GM23338 (cell line): ENCODE results near the gene MOCOS. TPM values are rescaled to one million over a fixed set of nuclear protein-coding genes. Genes with fewer than 3 reads are reported as not detected.

Experiments
- ATAC-seq: fragments of 200-7000 bp; cut with Tn5 transposase; 3 replicates; pipeline ENCODE4 v1.9.1; 2020
- DNase-seq: peaks from one replicate; pipeline ENCODE4 v3.0.0-alpha.2; 2015; ENCODE audit warnings: low spot score
- H2AFZ ChIP-seq: fragments of 200-600 bp; sonication (generic); 2 replicates; pipeline ENCODE4 v1.8.0; 2016; ENCODE audit warnings: antibody characterized with exemption, mild to moderate bottlenecking, moderate library complexity
- H3F3A ChIP-seq: fragments of 200-600 bp; sonication (generic); replicated peaks from 2 replicates; pipeline ENCODE4 v1.8.0; 2017; ENCODE audit warnings: antibody characterized with exemption, mixed run types, low read depth
- H3K27ac ChIP-seq: fragments of 200-600 bp; sonication (generic); 2 replicates; pipeline ENCODE4 v1.6.1; 2016; ENCODE audit warnings: low read depth
- H3K27me3 ChIP-seq: fragments of 200-600 bp; sonication (generic); 2 replicates; pipeline ENCODE4 v1.8.0; 2016; ENCODE audit warnings: mild to moderate bottlenecking, mixed run types, moderate library complexity; ENCODE audit not compliant: insufficient read depth
- H3K36me3 ChIP-seq: fragments of 200-600 bp; sonication (generic); 2 replicates; pipeline ENCODE4 v1.8.0; 2016; ENCODE audit warnings: mild to moderate bottlenecking; ENCODE audit not compliant: insufficient read depth
- H3K4me1 ChIP-seq: fragments of 200-600 bp; sonication (generic); 2 replicates; pipeline ENCODE4 v1.8.0; 2016; ENCODE audit warnings: mild to moderate bottlenecking, moderate library complexity; ENCODE audit not compliant: insufficient read depth
- H3K4me2 ChIP-seq: fragments of 200-600 bp; sonication (generic); 2 replicates; pipeline ENCODE4 v1.7.1; 2017; ENCODE audit warnings: mixed run types
- H3K4me3 ChIP-seq: fragments of 200-600 bp; sonication (generic); 2 replicates; pipeline ENCODE4 v1.6.1; 2016; ENCODE audit warnings: mixed run types
- H3K79me2 ChIP-seq: fragments of 200-600 bp; sonication (generic); replicated peaks from 2 replicates; pipeline ENCODE4 v1.8.0; 2017; ENCODE audit warnings: mild to moderate bottlenecking; ENCODE audit not compliant: insufficient read depth
- H3K9me2 ChIP-seq: fragments of 200-600 bp; sonication (generic); 2 replicates; pipeline ENCODE4 v1.8.0; 2017; ENCODE audit not compliant: insufficient read depth
- H4K20me1 ChIP-seq: fragments of 200-600 bp; sonication (generic); replicated peaks from 2 replicates; pipeline ENCODE4 v1.8.0; 2017; ENCODE audit warnings: mild to moderate bottlenecking; ENCODE audit not compliant: insufficient read depth
- H3K27ac Mint-ChIP-seq: 2 replicates; pipeline ENCODE4 v1.8.0; 2020; ENCODE audit warnings: inconsistent platforms, mild to moderate bottlenecking, moderate library complexity, mixed read lengths
- H3K27me3 Mint-ChIP-seq: 3 replicates; pipeline ENCODE4 v1.8.0; 2022; ENCODE audit warnings: low read depth, mild to moderate bottlenecking, moderate library complexity, mixed read lengths, inconsistent platforms; ENCODE audit not compliant: insufficient read depth, poor library complexity
- H3K36me3 Mint-ChIP-seq: 3 replicates; pipeline ENCODE4 v1.8.0; 2021; ENCODE audit warnings: low read depth, mild to moderate bottlenecking, inconsistent platforms, moderate library complexity, mixed read lengths
- H3K4me1 Mint-ChIP-seq: 3 replicates; pipeline ENCODE4 v1.8.0; 2020; ENCODE audit warnings: mild to moderate bottlenecking, inconsistent platforms, mixed read lengths
- H3K4me3 Mint-ChIP-seq: 3 replicates; pipeline ENCODE4 v1.8.0; 2021; ENCODE audit warnings: moderate library complexity, mild to moderate bottlenecking, inconsistent platforms, mixed read lengths
- H3K9me3 Mint-ChIP-seq: 3 replicates; pipeline ENCODE4 v1.8.0; 2020; ENCODE audit warnings: moderate library complexity, mild to moderate bottlenecking, inconsistent platforms, mixed read lengths
- CREB1 ChIP-seq: fragments of 250-450 bp; sonication (Bioruptor Pico); IDR thresholded peaks from 2 replicates; pipeline ENCODE4 v1.5.0; 2020; ENCODE audit warnings: low read depth, mild to moderate bottlenecking, moderate library complexity
- ETS1 ChIP-seq: IDR thresholded peaks from 2 replicates; pipeline ENCODE4 v1.6.1; 2016; ENCODE audit warnings: antibody characterized with exemption
- EZH2 ChIP-seq: fragments of 200-600 bp; sonication (generic); IDR thresholded peaks from one replicate; pipeline ENCODE4 v1.8.0; 2017; ENCODE audit warnings: antibody characterized with exemption, mild to moderate bottlenecking, low read depth; ENCODE audit not compliant: unreplicated experiment
- EZH2phosphoT487 ChIP-seq: fragments of 200-600 bp; sonication (generic); IDR thresholded peaks from one replicate; pipeline ENCODE4 v1.8.1; 2018; ENCODE audit warnings: antibody characterized with exemption; ENCODE audit not compliant: unreplicated experiment
- JUNB ChIP-seq: IDR thresholded peaks from one replicate; pipeline ENCODE4 v1.6.1; 2016; ENCODE audit warnings: antibody characterized with exemption; ENCODE audit not compliant: unreplicated experiment
- NANOG ChIP-seq: IDR thresholded peaks from 2 replicates; pipeline ENCODE4 v1.6.1; 2016; ENCODE audit warnings: antibody characterized with exemption, borderline replicate concordance
- POLR2AphosphoS5 ChIP-seq: IDR thresholded peaks from 2 replicates; pipeline ENCODE4 v1.6.1; 2016; ENCODE audit warnings: antibody characterized with exemption, low read depth
- STAT1 ChIP-seq: IDR thresholded peaks from one replicate; pipeline ENCODE4 v1.6.1; 2016; ENCODE audit warnings: antibody characterized with exemption; ENCODE audit not compliant: unreplicated experiment
- ZNF331 ChIP-seq: fragments of 250-450 bp; sonication (Bioruptor Pico); IDR thresholded peaks from 2 replicates; pipeline ENCODE4 v1.5.0; 2020; ENCODE audit warnings: low read depth, mild to moderate bottlenecking, moderate library complexity
- polyA plus RNA-seq: library from polyadenylated mRNA; unstranded; fragments of >200 nt; fragmentation: Nextera tagmentation; extraction: Ambion mirVana; gene quantifications from 2 replicates; pipeline ENCODE4 v1.2.1, GENCODE V29; 2016
- total RNA-seq: library from RNA; depleted of rRNA; stranded (reverse); fragments of >200 nt; shearing (Covaris generic); gene quantifications from 2 replicates; pipeline ENCODE4 v1.2.3, GENCODE V29; 2014
- TF ChIP-seq, protein P1 (sequence below): IDR thresholded peaks from one replicate; pipeline ENCODE4 v1.6.1; 2018; ENCODE audit warnings: antibody characterized with exemption; ENCODE audit not compliant: unreplicated experiment
- TF ChIP-seq, protein P2 (sequence below): fragments of 250-450 bp; sonication (Bioruptor Pico); IDR thresholded peaks from 2 replicates; pipeline ENCODE4 v1.5.0; 2020; ENCODE audit warnings: mild to moderate bottlenecking, moderate library complexity

The MOCOS gene
- total and polyA plus RNA-seq, 2 experiments from 2014 or later = 3.9 to 7.2 TPM

GRCh38 chr18:36300211-36300610 is 112.9 kb downstream of the MOCOS start:
- Histone ChIP-seq H3K9me2 (no peaks in the 10 kb centered on the region), H3K27me3 (peaks cover 41% of the 10 kb centered on the region), H3F3A (no peaks in the 10 kb centered on the region; the same call in 1 of the 2 replicates), H3K36me3 (no peaks in the 10 kb centered on the region), H2AFZ (no peak overlapping the region), H3K4me1 (peaks cover 11% of the 10 kb centered on the region), H3K4me3 (no peak overlapping the region), H4K20me1 (peaks cover 7% of the 10 kb centered on the region), H3K79me2 (0 out of 2 replicates have a peak, but pooled peaks cover 2% of the 10 kb centered on the region), H3K27ac (no peak overlapping the region), H3K4me2 (no peak overlapping the region)
- H3K27me3 Mint-ChIP-seq = peaks cover 10% of the 10 kb centered on the region
- no peak overlapping the region for H3K27ac Mint-ChIP-seq
- no peaks in the 10 kb centered on the region for H3K36me3 Mint-ChIP-seq
- H3K4me1 Mint-ChIP-seq = peaks cover 17% of the 10 kb centered on the region
- H3K4me3 Mint-ChIP-seq = no peak overlapping the region
- TF ChIP-seq JUNB (no peak), CREB1 (CRISPR knock-in tag) (no peak), STAT1 (no peak), EZH2phosphoT487 (no peak), EZH2 (no peak), NANOG (no peak), ZNF331 (CRISPR knock-in tag) (no peak), ETS1 (no peak), POLR2AphosphoS5 (no peak)
- TF ChIP-seq, protein P1, sequence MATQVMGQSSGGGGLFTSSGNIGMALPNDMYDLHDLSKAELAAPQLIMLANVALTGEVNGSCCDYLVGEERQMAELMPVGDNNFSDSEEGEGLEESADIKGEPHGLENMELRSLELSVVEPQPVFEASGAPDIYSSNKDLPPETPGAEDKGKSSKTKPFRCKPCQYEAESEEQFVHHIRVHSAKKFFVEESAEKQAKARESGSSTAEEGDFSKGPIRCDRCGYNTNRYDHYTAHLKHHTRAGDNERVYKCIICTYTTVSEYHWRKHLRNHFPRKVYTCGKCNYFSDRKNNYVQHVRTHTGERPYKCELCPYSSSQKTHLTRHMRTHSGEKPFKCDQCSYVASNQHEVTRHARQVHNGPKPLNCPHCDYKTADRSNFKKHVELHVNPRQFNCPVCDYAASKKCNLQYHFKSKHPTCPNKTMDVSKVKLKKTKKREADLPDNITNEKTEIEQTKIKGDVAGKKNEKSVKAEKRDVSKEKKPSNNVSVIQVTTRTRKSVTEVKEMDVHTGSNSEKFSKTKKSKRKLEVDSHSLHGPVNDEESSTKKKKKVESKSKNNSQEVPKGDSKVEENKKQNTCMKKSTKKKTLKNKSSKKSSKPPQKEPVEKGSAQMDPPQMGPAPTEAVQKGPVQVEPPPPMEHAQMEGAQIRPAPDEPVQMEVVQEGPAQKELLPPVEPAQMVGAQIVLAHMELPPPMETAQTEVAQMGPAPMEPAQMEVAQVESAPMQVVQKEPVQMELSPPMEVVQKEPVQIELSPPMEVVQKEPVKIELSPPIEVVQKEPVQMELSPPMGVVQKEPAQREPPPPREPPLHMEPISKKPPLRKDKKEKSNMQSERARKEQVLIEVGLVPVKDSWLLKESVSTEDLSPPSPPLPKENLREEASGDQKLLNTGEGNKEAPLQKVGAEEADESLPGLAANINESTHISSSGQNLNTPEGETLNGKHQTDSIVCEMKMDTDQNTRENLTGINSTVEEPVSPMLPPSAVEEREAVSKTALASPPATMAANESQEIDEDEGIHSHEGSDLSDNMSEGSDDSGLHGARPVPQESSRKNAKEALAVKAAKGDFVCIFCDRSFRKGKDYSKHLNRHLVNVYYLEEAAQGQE = no peak
- TF ChIP-seq, protein P2, sequence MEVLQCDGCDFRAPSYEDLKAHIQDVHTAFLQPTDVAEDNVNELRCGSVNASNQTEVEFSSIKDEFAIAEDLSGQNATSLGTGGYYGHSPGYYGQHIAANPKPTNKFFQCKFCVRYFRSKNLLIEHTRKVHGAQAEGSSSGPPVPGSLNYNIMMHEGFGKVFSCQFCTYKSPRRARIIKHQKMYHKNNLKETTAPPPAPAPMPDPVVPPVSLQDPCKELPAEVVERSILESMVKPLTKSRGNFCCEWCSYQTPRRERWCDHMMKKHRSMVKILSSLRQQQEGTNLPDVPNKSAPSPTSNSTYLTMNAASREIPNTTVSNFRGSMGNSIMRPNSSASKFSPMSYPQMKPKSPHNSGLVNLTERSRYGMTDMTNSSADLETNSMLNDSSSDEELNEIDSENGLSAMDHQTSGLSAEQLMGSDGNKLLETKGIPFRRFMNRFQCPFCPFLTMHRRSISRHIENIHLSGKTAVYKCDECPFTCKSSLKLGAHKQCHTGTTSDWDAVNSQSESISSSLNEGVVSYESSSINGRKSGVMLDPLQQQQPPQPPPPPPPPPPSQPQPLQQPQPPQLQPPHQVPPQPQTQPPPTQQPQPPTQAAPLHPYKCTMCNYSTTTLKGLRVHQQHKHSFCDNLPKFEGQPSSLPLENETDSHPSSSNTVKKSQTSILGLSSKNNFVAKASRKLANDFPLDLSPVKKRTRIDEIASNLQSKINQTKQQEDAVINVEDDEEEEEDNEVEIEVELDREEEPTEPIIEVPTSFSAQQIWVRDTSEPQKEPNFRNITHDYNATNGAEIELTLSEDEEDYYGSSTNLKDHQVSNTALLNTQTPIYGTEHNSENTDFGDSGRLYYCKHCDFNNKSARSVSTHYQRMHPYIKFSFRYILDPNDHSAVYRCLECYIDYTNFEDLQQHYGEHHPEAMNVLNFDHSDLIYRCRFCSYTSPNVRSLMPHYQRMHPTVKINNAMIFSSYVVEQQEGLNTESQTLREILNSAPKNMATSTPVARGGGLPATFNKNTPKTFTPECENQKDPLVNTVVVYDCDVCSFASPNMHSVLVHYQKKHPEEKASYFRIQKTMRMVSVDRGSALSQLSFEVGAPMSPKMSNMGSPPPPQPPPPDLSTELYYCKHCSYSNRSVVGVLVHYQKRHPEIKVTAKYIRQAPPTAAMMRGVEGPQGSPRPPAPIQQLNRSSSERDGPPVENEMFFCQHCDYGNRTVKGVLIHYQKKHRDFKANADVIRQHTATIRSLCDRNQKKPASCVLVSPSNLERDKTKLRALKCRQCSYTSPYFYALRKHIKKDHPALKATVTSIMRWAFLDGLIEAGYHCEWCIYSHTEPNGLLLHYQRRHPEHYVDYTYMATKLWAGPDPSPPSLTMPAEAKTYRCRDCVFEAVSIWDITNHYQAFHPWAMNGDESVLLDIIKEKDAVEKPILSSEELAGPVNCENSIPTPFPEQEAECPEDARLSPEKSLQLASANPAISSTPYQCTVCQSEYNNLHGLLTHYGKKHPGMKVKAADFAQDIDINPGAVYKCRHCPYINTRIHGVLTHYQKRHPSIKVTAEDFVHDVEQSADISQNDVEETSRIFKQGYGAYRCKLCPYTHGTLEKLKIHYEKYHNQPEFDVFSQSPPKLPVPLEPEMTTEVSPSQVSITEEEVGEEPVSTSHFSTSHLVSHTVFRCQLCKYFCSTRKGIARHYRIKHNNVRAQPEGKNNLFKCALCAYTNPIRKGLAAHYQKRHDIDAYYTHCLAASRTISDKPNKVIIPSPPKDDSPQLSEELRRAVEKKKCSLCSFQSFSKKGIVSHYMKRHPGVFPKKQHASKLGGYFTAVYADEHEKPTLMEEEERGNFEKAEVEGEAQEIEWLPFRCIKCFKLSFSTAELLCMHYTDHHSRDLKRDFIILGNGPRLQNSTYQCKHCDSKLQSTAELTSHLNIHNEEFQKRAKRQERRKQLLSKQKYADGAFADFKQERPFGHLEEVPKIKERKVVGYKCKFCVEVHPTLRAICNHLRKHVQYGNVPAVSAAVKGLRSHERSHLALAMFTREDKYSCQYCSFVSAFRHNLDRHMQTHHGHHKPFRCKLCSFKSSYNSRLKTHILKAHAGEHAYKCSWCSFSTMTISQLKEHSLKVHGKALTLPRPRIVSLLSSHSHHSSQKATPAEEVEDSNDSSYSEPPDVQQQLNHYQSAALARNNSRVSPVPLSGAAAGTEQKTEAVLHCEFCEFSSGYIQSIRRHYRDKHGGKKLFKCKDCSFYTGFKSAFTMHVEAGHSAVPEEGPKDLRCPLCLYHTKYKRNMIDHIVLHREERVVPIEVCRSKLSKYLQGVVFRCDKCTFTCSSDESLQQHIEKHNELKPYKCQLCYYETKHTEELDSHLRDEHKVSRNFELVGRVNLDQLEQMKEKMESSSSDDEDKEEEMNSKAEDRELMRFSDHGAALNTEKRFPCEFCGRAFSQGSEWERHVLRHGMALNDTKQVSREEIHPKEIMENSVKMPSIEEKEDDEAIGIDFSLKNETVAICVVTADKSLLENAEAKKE = no peak
- ATAC-seq (no peak), DNase-seq (no peak)
- no peaks in the 10 kb centered on the region for H3K9me3 Mint-ChIP-seq
